ENCODE measurements around the gene GLT8D1.

GRCh38 chr3:52645549-52645948 is 60.0 kb downstream of the GLT8D1 start:
- TF ChIP-seq CTCF (IDR thresholded peaks at IDR 0.05) (no peak), POLR2A (IDR thresholded peaks at IDR 0.05) (no peak), POLR2AphosphoS5 (IDR thresholded peaks at IDR 0.05) (no peak)
